Lung (tissue), 12 donors: ENCODE data around the gene TLK2. TPM values are rescaled to one million over a fixed set of nuclear protein-coding genes. Genes with fewer than 3 reads are reported as not detected.

Experiments
- ATAC-seq: fragments of 200-7000 bp; cut with Tn5 transposase; one replicate; pipeline ENCODE4 v1.9.1; 2020; ENCODE audit warnings: moderate number of reproducible peaks; ENCODE audit not compliant: insufficient read depth, low FRiP score
- DNase-seq, 3 donors: peaks; one replicate each; pipeline ENCODE4 v3.0.0-alpha.2; 2013 to 2017
- H3K27ac ChIP-seq, 2 donors: one replicate each; pipeline ENCODE4 v1.5.1; 2013; ENCODE audit warnings: mild to moderate bottlenecking in 2 of 2, moderate library complexity in 2 of 2, control low read depth in 1 of 2, inconsistent platforms in 1 of 2, low read depth in 1 of 2, low read length in 1 of 2
- H3K27me3 ChIP-seq, 3 donors: one replicate each; pipeline ENCODE4 v1.5.1; 2013; ENCODE audit warnings: low read length in 2 of 3; ENCODE audit not compliant: control insufficient read depth in 3 of 3, insufficient read depth in 3 of 3
- H3K36me3 ChIP-seq, 4 donors: one replicate each; pipeline ENCODE4 v1.5.1; 2013; ENCODE audit warnings: low read length in 4 of 4, mild to moderate bottlenecking in 1 of 4, moderate library complexity in 1 of 4; ENCODE audit not compliant: control insufficient read depth in 4 of 4, insufficient read depth in 4 of 4
- H3K4me1 ChIP-seq, 5 donors: one replicate each; pipeline ENCODE4 v1.5.1; 2013; ENCODE audit warnings: low read length in 5 of 5, mild to moderate bottlenecking in 2 of 5, moderate library complexity in 1 of 5; ENCODE audit not compliant: control insufficient read depth in 5 of 5, insufficient read depth in 5 of 5
- H3K4me3 ChIP-seq: one replicate; pipeline ENCODE4 v1.5.1; 2013; ENCODE audit warnings: mild to moderate bottlenecking, control low read depth, moderate library complexity
- H3K9ac ChIP-seq, 2 donors: one replicate each; pipeline ENCODE4 v1.5.1; 2013; ENCODE audit warnings: low read length in 2 of 2, control low read depth in 1 of 2; ENCODE audit not compliant: insufficient read depth in 1 of 2
- H3K9me3 ChIP-seq, 4 donors: one replicate each; pipeline ENCODE4 v1.5.1; 2013; ENCODE audit warnings: low read length in 3 of 4, mild to moderate bottlenecking in 1 of 4, moderate library complexity in 1 of 4; ENCODE audit not compliant: control insufficient read depth in 4 of 4, insufficient read depth in 3 of 4
- CTCF ChIP-seq: IDR thresholded peaks from 2 replicates; pipeline ENCODE4 v1.5.1; 2012; ENCODE audit warnings: mild to moderate bottlenecking; ENCODE audit errors: control extremely low read depth, extremely low read depth
- WGBS, 2 donors: extraction: QIAGEN DNeasy Blood & Tissue Kit; methylation state at CpG; one replicate each; pipeline ENCODE4 v1.1.7; 2013; 5-methylcytosine and 5-hydroxymethylcytosine counted together
- polyA plus RNA-seq, 2 donors: library from polyadenylated mRNA; stranded (reverse); fragments of 200-250 nt; gene quantifications; one replicate each; pipeline ENCODE4 v1.2.1, GENCODE V29; 2013
- total RNA-seq, 2 donors: library from RNA; depleted of rRNA in 1 of 2; stranded (reverse); fragments of >200 nt in 1 of 2; gene quantifications; one replicate each; pipeline ENCODE4 v1.2.1, GENCODE V29; 2014 to 2021
- donor health status: control.
- donor health status: control.
- donor health status: Bipolar disorder and iron deficiency.
- donor health status: healthy.
- donor health status: DM: yes; HTN: yes; CAD: no.

Gene TLK2
- total and polyA plus RNA-seq, 4 donors = 11.6 to 87.7 (median 26.0) TPM

DNA sequence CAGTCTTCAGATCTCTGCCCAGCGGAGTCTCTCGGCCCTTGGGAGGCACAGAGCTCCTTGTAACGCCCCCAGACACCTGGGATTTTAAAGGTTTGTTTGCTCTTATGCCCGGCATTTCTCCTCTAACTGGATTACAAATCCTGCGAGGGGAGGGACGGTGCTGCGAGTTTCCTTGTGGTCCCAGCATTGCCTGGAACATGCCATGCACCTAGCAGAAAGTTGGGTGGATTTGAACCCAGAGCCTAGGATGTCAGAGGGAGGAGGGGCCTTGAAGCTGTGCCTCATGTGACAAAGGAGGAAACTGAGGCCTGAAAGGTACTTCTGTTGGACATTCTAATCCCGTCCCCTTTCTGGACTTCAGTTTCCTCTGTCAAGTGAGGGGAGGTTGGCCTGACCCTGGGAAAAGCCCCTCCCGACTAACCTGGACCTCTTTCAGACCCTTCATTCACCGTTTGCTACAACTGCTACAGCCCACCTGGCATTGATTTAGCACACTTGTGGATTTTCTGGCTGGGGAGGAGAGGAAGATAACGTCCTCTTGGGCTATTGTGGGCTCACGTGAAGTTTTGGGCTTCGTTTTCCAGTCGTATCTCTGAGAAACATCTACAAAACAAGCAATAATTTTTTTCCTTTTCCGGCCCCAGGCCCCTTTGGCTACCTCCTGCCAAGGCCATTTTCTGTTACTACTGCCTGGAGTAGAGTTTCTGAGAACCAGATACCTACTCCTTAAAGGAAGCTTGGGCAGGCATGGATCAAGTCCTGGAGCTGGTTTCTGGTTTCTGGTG is 179.7 kb downstream of the TLK2 start:
- ATAC-seq (no peak), DNase-seq (no peak)
- Histone ChIP-seq H3K27ac (no peak overlapping the region), H3K36me3 (peaks cover 0 to 16% (median 4%) of the 10 kb centered on the region in 4 donors), H3K4me3 (no peak overlapping the region), H3K4me1 (peaks cover 0 to 42% (median 26%) of the 10 kb centered on the region in 5 donors), H3K9me3 (peaks cover 0 to 7% (median under 1%) of the 10 kb centered on the region in 4 donors), H3K9ac (no peak overlapping the region), H3K27me3 (no peaks in the 10 kb centered on the region)
- 79 to 90% methylated on average over 15 of the region's 15 CpGs for WGBS, 2 donors
- no peak for TF ChIP-seq CTCF

GRCh38 chr17:62660629-62661118 is 182.0 kb downstream of the TLK2 start:
- ATAC-seq = no peak
- 94 to 98% methylated on average over 2 of the region's 2 CpGs for WGBS, 2 donors

DNA sequence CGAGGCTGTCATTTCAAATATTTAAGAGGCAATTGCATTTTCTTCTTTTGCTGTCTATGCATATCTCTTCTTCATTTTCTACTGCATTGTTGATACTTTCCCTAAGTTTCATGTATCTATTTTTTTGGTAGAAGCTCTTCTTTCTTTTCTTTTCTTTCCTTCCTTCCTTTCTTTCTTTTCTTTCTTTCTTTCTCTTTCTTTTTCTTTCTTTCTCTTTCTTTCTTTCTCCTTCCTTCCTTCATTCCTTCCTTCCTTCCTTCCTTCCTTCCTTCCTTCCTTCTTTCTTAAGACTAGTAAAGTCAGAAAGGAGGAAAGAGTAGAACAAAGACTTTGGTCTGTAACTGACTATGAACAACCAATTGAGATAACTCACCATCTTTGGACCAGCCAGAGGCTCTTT is 182.7 kb downstream of the TLK2 start:
- 97 to 100% methylated on average over 1 of the region's 1 CpG for WGBS, 2 donors
- Histone ChIP-seq H3K4me1 (peaks cover 0 to 17% (median 9%) of the 10 kb centered on the region in 5 donors), H3K9me3 (peaks cover 0 to 7% (median under 1%) of the 10 kb centered on the region in 4 donors), H3K27ac (no peak overlapping the region), H3K27me3 (no peaks in the 10 kb centered on the region), H3K4me3 (no peak overlapping the region), H3K36me3 (peaks cover 0 to 16% (median 6%) of the 10 kb centered on the region in 4 donors), H3K9ac (no peak overlapping the region)
- no peak for TF ChIP-seq CTCF
- DNase-seq (no peak), ATAC-seq (no peak)

More at GRCh38 chr17:62660629-62661118, 182.0 kb downstream of the TLK2 start:
- Histone ChIP-seq H3K36me3 (peaks cover 0 to 16% (median 4%) of the 10 kb centered on the region in 4 donors), H3K27me3 (no peaks in the 10 kb centered on the region), H3K4me3 (no peak overlapping the region), H3K9ac (no peak overlapping the region), H3K4me1 (peaks cover 0 to 24% (median 11%) of the 10 kb centered on the region in 5 donors), H3K27ac (no peak overlapping the region), H3K9me3 (peaks cover 0 to 7% (median under 1%) of the 10 kb centered on the region in 4 donors)
- TF ChIP-seq CTCF = no peak
- no peak for DNase-seq
